GM19238 (cell line): ENCODE results near the gene PKNOX2.

ENCODE experiments used
- DNase-seq: peaks from one replicate; pipeline ENCODE4 v3.0.0; 2011; ENCODE audit warnings: low spot score; ENCODE audit not compliant: insufficient read length

PKNOX2 gene

DNA sequence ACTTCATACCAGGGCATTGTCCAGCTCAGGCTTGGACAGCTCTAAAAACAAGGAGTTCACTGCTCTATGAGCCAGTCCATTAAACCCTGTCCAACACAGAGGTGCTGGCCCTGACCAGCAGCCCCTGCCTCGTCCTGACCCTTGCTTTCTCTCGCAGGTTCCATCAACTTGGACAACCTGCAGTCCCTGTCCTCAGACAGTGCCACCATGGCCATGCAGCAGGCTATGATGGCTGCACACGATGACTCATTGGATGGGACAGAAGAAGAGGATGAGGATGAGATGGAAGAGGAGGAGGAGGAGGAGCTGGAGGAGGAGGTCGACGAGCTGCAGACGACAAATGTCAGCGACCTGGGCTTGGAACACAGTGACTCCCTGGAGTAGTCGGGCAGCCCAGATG is 266.5 kb downstream of the PKNOX2 start:
- no peak for DNase-seq

DNA sequence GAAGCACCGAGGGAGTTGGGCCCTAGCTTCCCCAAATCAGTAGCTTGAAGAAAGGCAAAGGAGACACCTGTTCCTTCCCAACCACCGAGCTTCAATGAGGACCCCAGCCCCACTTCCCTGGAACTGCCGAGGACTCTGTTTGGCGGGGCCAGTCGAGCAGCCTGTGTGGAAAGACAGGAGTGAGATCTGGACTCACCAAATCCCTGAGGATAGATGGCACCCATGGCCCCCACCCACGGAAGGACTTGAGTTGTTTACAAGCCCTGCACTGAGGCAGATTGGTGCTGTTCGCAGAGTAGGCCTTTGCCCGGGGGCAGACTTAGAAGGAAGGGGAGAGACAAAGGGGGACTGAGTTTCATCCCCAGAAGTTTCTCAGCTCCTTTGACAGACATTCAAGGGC is 266.9 kb downstream of the PKNOX2 start:
- no peak for DNase-seq

DNA sequence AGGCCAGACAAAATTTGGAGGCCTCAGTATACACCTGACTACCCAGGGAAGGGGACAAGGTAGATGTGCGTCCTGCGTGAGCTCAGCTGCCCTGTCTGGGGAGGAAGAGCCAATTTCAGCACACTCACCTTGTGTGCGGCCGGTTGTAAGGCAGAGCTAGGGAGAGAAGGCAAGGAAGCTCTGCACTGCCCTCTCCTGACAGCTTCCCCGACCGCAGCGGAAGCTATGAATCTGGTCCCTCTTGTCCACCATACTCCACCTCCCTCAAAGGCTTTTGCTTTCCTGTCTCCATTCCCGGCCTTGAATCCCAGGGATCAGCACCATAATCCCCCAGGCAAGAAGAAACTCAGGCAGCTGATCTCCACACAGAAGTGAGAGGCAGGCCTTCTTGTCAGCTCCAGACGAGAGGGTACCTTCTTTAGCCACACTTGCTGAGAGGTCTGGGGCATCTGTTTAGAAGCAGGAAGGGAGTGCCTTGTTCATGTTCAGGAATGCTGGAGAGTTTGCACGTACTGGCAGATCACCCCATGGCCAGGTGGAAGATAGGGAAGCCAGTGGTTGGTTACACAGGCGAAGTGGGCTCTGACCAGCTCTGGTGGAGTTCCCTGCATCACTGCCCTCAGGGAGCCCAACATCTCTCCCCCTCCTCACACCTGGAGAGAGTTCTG is 269.0 kb downstream of the PKNOX2 start:
- DNase-seq, result peak; percentile 32

DNA sequence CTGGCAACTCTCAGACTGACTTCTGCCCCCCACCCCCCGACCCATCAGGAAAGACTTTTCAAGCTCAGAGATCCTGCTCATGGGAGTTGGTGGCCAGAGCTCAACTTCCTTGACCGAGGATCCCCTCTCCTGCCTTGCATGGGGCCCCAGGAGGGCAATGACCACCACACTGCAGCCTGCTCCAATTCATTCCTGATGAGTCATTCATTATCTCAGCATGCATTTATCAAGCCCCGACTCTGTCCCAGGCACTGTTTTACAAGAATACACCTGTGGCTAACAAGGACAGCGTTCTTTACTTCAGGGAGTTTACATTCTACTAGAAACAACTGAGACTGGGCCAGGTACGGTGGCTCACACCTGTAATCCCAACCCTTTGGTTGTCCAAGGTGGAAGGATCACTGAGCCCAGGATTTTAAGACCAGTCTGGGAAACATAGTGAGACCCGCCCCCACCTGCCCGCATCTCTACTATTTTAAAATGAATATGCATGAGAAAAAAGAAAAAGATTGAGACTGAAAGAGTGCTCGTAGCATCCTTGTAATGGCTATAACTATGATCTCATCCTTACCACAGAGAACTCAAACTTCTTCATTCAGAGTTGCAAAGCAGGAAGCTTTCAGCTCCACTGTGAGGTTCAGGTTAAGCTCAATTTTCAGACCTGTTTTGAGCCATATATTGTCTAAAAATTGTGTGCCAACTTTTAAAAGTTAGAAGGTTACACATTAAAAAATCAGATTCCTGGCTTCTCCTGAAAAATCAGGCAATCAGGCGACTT is 271.1 kb downstream of the PKNOX2 start:
- no peak for DNase-seq

DNA sequence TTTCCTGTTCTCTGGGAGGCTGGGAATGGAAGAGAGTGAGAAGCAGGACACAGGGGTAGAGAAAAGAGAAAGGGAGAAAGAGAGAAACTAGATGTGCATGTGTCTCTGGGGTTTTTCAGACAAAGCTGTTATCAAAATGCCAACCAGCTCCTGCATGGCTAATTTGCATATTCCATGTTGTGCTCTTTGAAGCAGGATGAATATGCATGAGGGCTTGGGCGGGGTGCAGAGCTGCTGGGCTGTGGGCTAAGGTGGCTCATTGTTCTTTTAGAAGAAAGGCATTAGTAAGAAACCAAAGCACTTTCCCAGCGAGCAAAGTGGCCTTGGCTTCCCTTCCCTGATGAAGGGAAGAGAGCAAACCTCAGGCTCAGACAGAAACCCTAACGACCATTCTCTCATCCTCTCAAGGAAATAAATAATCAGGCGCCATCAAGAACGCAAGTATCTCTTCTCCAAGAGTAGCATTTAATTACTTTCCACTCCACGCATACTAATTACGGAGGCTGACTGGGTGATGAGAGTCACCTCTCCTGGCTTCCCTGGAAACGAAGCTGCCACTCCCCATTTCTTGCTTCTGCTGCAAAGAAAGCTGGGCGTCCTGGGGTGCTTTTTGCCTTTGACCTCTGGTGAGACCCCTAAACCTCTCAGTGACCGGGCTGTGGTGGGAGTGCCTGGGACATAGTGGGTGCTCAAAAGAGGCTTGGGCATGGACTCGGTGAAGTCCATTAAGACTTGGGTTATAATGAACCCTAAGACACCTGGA is 277.3 kb downstream of the PKNOX2 start:
- DNase-seq, result no peak

DNA sequence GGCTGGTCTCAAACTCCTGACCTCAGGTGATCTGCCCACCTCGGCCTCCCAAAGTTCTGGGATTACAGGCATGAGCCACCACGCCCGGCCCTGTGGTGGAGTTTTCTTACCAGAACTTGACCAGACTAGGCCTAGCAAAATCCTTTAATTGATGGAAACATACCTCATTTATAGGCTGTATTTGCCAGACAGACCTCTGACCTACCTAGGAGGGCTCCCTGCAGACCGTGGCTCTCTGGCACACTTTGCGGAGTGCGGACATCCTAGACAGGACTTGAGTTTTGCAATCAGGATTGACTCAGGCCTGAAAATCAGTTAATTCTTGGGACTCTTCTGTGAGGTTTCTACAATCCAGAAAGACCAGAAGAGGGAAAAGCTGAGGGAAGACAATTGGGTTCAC is 278.4 kb downstream of the PKNOX2 start:
- DNase-seq, result no peak

DNA sequence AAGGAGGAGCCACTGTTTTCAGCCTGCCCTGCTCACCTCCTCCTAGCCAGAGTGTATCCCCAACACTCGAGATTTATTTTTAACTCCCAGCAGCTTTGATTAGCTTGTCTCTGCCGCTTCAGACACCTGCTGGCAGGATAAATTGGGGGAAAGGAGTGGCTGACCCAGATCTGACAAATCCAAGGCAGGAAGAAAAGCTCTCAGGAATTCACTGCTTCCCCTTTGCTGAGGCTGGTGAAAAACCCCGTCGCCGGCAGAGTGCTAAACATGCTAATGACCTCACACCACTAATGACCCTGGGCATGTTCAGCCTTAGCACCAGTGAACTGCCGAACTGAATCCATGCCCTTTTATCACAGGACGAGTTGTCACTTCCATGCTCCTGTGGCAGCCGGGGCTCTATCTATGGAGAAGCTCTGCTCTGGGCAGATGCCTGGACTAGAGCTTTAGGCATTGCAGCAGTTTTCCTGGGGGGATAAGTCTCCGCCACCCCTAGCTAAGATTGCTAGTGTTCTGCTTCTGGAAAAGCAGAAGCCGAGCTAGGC is 279.3 kb downstream of the PKNOX2 start:
- no peak for DNase-seq

DNA sequence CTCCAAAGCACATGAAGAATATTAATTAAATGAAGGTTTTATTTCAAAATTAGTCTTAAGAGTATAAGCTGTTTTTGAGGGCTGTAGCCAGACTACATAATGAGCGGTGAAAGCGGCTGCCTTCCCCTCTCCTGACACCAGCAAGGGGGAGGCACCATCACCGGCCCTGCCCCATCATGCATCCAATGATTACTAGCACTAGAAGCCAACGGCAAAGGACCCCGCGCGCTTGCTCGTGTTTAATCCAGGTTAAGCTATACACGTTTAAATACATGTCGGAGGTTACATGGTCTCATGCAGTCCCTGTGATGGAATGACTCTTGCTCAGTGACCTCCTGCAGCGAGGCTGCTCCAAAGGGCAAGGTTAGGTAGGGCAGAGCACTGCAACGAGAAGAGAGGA is 281.2 kb downstream of the PKNOX2 start:
- DNase-seq, result no peak

DNA sequence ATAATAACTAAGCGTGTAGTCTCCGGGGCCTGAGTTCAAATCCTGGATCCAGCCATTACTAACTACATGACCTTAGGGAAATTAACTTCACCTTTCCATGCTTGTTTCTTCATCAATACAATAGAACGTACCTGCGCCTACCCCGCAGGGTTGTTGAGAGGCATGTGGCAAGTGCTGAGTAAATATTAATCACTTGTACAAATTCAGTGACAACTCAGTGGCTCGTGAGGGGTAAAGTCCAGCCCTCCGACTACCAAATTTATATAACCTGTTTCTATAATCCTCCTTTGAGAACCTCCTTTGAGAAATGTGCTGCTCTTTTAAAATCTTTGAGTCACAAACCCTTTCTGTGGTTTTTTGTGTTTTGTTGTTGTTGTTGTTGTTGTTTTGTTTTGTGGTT is 281.7 kb downstream of the PKNOX2 start:
- no peak for DNase-seq

DNA sequence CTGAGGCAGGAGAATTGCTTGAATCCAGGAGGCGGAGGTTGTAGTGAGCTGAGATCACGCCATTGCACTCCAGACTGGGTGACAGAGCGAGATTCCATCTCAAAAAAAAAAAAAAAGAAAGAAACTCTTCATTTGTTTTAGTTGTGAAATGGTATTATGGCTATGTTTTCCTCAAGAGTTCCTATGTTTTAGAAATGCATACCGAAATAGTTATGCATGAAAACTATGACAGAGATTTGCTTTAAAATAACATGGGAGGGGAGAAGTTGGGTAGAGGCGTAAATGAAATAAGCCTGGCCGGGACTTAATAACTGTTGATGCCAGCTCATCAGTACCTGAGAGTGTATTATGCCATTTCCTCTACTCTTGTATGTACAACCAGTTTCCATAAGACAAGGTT is 283.2 kb downstream of the PKNOX2 start:
- no peak for DNase-seq

DNA sequence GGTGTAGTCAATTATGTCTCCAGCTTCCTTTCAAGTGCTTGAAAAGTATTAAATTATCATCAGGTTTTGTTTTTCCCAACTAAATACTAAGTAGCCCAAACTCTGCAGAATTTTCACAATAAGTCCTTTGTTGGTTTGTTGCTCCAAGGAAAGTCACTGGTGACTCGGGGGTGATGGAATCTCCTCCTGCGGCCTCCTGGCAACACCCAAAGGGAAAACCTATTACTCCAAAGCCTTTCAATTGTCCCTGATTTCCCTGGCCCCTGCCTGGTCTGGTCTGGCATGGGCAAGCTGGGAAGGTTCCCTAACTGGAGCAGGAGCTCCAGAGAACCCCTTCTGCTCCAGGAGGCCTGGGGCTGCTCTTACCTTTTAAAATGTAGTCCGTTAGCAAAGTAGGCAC is 283.6 kb downstream of the PKNOX2 start:
- no peak for DNase-seq

DNA sequence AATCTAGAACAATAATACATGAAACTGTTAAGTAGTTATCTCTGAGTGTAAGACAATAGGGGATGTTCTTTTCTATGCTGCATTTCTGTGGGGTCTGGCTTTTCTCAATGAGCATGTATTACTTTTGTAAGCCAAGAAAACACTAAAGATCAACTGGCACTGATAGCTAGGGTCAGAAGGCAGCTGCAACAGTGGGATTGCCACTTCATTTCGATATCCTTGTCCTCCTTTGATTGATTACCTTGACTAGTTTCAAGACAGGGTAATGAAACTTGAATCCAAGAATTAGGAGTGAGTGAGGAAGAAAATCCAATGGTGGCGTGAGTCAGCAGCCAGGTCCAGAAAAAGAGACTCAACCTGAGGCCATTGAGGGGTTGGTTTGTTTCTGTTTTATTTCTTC is 285.0 kb downstream of the PKNOX2 start:
- DNase-seq, result no peak

DNA sequence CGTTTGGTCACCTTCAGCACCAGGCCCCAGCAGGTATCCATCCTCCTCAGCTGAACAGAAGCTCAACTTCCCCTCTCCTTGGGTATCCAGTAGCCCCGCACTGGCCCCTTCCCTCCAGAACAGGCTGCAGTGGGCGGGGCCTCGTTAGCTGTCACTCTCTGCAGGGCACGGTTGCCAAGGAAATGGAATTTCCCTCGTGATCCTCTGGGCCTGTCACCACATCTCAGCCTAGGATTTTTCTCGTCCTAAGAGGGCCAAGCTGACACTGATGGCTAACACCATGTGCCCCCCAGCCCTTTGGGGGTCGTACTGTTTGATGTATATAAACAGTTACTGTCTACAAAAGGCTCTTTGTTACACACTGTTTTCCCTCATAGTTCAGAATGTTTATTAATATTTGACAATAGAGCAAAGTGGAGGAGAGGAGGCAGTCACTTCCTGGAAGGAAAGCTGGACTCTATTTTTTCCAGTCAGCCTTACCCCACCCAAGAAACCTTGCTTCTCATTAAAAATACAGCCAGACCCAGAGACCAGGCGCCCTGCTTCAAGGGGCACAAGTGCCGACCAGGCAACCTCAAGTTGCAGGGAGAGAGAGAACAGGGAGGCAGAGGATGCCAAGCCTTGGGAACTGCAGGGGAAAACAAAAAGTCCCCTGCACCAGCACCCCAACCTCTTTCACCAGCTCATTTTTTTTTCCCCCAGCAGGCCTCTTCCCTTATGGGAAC is 287.0 kb downstream of the PKNOX2 start:
- peak; percentile 42 for DNase-seq

DNA sequence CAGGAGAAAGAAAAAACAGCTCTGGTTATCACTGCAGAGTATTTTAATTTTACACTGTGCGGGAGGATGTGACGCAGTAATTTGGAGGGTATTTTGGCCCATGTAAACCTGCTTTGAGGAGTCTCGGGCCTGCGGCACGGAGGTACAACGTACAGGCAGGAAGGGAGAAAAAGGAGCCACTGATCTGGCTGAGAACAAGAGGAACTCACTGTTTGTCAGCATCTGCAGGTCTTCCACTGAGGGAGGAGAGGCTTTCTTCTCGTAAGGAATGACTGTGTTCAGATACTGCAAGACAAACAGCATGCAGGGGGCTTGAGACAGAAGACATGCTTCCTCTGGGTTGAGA is 287.5 kb downstream of the PKNOX2 start:
- no peak for DNase-seq

DNA sequence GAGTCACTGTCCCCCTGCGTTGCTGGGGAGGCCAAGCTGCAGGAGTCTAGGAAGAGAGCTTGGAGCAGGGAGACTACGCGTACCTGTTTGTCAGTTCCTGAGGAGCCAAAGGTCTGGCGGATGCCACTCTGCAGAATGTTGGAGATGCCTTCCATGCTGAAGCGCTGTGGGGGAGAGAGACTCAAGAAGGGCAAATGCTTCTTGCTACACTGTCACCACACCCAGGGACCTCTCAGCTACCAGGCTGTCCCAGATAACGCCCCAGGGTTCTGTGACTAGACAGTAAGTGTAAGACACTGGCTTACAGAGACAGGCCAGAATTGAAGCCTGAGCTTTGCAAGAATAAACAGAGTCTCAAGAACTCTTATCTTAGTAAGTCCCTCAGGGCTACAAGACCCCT is 289.5 kb downstream of the PKNOX2 start:
- DNase-seq, result no peak

DNA sequence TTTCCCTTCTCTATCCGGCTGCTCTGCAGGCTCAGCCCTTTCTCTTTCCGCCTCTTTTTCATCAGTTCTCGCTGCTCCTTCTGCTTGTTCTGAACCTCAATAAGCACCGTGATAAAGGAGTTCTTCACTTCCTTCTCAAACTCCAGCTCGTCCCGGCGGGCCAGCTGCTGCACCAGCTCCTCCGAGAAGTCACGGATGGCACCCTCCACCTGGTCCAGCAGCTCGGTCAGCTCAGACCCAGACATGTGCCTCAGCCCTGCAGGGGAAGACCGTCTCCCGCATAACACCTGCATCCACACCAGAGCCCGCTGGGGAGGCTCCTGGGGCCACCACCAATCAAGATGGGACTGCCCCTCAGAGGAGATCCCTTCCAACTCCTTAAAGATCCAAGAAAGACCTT is 291.3 kb downstream of the PKNOX2 start:
- DNase-seq, result no peak

DNA sequence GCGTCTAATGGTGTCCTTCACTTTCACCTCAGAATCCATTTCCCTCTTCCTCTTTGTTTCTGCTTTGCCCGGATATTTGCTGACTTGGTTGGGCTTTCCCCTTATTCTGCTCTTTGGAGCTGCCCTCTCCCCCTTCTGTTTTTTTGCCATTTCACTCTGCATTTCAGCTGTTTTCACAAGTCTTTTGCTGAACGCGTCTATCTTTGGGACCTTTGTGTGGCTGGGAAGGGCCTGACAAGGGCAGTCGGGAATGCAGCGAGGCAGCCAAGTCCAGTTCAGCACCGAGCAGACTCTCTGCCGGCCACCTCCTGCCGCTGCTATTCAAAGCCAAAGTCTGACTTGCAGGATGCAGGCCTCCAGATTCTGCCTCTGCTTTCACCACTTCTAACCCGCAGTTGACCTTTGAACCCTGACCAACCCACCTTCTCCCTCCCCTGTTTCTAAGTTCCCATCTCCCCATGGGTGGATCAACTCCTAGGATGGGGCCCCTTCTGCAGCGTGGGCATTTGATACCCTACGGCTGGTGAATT is 293.3 kb downstream of the PKNOX2 start:
- no peak for DNase-seq

DNA sequence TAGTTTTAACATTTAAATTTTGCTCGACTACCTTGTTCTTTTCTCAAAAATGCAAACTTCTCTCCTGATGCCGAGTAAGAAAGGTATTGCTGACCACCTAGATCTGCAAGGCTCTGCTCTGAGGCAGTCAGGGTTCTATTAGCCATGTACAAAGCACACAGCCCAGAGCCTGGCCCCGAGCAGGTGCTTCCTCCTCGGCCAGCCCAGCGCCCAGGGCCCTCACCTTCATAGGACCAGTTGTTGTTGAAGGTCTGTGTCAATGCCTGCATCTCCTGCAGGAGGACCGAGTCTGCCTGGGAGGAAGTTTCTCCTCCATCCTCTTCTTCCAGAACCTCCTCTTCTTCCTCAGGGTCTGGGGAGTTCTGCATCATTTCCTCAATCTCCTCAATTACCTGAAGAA is 295.7 kb downstream of the PKNOX2 start:
- DNase-seq, result no peak

DNA sequence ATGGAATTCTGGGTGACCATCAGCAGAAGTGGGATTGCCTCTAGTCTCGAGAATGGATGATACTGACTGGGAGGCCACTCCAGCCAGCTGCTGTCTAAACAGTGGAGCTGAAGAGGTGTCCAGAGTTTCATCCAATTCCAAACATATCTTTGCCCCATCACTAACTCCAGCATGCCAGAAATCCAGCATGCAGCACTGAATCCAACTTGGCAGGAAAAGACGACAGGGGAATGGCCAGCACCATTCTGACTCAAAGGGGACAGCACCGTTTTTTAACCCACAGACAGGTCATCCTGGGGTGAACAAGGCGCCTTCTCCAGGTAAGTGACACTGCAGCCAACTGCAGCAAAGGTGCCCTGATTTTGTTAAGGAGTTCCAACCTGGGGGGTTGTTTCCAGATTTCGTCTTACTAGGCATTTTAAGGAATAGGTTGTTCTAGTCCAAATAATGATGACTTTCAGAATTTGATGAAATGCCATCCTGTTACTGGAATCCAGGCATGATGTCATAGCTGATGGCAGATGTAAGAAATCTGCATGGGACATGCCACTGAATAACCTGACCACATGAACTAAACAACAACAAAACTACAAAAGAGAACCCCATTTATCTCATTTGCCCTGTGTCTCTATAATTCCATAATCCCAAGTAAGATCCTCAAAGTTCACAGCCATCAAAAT is 299.2 kb downstream of the PKNOX2 start:
- DNase-seq, result no peak

DNA sequence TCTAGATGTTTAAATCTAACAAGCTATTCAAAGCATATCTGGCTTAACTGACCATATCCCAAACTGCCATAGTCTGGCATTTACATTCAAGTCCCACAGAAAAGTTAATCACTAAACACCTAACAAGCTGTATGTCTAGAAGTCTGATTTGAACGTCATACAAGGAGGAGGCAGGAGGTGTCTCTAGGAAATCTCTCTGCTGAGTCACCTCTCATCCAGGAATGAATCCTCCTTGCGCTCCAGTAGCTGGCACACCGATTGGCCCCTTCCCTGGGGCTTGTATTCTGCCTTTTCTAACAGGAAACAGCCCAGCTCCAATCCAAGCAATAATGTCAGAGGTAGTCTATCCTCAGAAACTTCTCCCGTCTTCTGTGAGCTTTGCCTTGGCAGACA is 299.7 kb downstream of the PKNOX2 start:
- DNase-seq, result no peak

DNA sequence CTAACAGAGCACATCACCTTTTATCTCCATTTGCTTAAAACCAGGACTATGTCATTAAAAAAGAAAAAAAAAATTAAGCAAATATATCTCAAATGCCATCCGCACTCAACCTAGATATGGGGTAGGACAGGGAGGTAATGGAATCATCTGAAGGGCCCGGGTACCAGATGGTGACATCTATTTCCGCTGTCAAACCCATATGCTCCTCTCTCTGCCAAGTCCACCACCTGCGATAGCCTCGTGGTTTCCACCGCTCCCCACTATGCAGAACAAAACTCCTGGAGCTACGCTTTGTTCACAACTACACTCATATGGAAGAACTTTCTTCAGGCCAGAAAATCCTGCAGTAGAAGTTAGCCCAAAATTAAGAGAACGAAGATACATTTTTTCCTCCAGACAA is 300.1 kb downstream of the PKNOX2 start:
- no peak for DNase-seq
